ENCODE results near the gene TNPO3.

The TNPO3 gene

GRCh38 chr7:129013048-129013724 lies 41.7 kb downstream of the TNPO3 start:
- no peak for TF ChIP-seq CTCF (IDR thresholded peaks at IDR 0.05; ENCODE audit: control extremely low read depth, extremely low read depth, low read depth, missing control alignments)
- POLR2A ChIA-PET, result no interaction called here
- no peak for DNase-seq (ENCODE audit: extremely low spot score)
- CTCF ChIA-PET, result interaction anchor here (0.8 kb wide), 1 partner anchor 79 kb away, joined by 3 read pairs; no protein-coding TSS in a partner anchor

- no peak for TF ChIP-seq CTCF (IDR thresholded peaks at IDR 0.05; ENCODE audit: control extremely low read depth, extremely low read depth, low read depth, missing control alignments)
- DNase-seq (ENCODE audit: extremely low spot score), result no peak
- ChIA-PET CTCF (interaction anchor here (0.8 kb wide), 1 partner anchor 79 kb away, joined by 3 read pairs; no protein-coding TSS in a partner anchor), POLR2A (no interaction called here)
Observed at GRCh38 chr7:129012641-129013040, 42.3 kb downstream of the TNPO3 start.

- ChIA-PET POLR2A (no interaction called here), CTCF (interaction anchor here (0.8 to 2.8 kb wide), 13 partner anchors 9 to 154 kb away, joined by 3 to 17 read pairs (median 4); no protein-coding TSS in a partner anchor)
- no peak for DNase-seq (ENCODE audit: extremely low spot score)
- TF ChIP-seq CTCF (IDR thresholded peaks at IDR 0.05; ENCODE audit: control extremely low read depth, extremely low read depth, low read depth, missing control alignments), result no peak
Observed at GRCh38 chr7:129010075-129010474, 44.8 kb downstream of the TNPO3 start.

GRCh38 chr7:129009437-129009836 lies 45.5 kb downstream of the TNPO3 start:
- TF ChIP-seq CTCF (IDR thresholded peaks at IDR 0.05; ENCODE audit: control extremely low read depth, extremely low read depth, low read depth, missing control alignments), result no peak
- DNase-seq (ENCODE audit: extremely low spot score), result peak; percentile 38
- CTCF ChIA-PET, result interaction anchor here (0.7 to 2.8 kb wide), 11 partner anchors 10 to 154 kb away, joined by 3 to 17 read pairs (median 4); no protein-coding TSS in a partner anchor
- POLR2A ChIA-PET, result interaction anchor here (1.0 to 1.4 kb wide), 4 partner anchors 45 to 74 kb away, joined by 4 to 5 read pairs (median 4); no protein-coding TSS in a partner anchor

- CTCF ChIA-PET, result interaction anchor here (0.7 to 2.8 kb wide), 10 partner anchors 10 to 155 kb away, joined by 3 to 17 read pairs (median 4); no protein-coding TSS in a partner anchor
- TF ChIP-seq CTCF (IDR thresholded peaks at IDR 0.05; ENCODE audit: control extremely low read depth, extremely low read depth, low read depth, missing control alignments), result no peak
- DNase-seq (ENCODE audit: extremely low spot score), result peak; percentile 37
- POLR2A ChIA-PET, result interaction anchor here (1.0 to 1.4 kb wide), 4 partner anchors 45 to 74 kb away, joined by 4 to 5 read pairs (median 4); no protein-coding TSS in a partner anchor
Observed at GRCh38 chr7:129008645-129009414, 46.1 kb downstream of the TNPO3 start.

GRCh38 chr7:129007572-129007971 lies 47.3 kb downstream of the TNPO3 start:
- ChIA-PET POLR2A (no interaction called here), CTCF (interaction anchor here (1.0 to 2.9 kb wide), 9 partner anchors 9 to 140 kb away, joined by 3 to 12 read pairs (median 5); partner anchors contain the start of gene TNPO3)
- TF ChIP-seq CTCF (IDR thresholded peaks at IDR 0.05; ENCODE audit: control extremely low read depth, extremely low read depth, low read depth, missing control alignments), result no peak

More at GRCh38 chr7:129007572-129007971, 47.3 kb downstream of the TNPO3 start:
- no peak for DNase-seq (ENCODE audit: extremely low spot score)
